ENCODE measurements around the gene CDC45. TPM values are rescaled to one million over a fixed set of nuclear protein-coding genes. Genes with fewer than 3 reads are reported as not detected.

Gene CDC45
- total RNA-seq, 1 donor, result 22.9 TPM

- no peak overlapping the region for H3K4me3 ChIP-seq (ENCODE audit: low read depth, low read length)
- DNase-seq (ENCODE audit: low read depth), result no peak
- TF ChIP-seq CTCF (IDR thresholded peaks at IDR 0.05; ENCODE audit: insufficient read depth, low read length), result no peak
Observed at GRCh38 chr22:19555651-19556050, 75.9 kb downstream of the CDC45 start.

GRCh38 chr22:19556963-19557545 lies 77.3 kb downstream of the CDC45 start:
- no peak overlapping the region for H3K4me3 ChIP-seq (ENCODE audit: low read depth, low read length)
- no peak for TF ChIP-seq CTCF (IDR thresholded peaks at IDR 0.05; ENCODE audit: insufficient read depth, low read length)
- no peak for DNase-seq (ENCODE audit: low read depth)

- no peak for DNase-seq (ENCODE audit: low read depth)
- TF ChIP-seq CTCF (IDR thresholded peaks at IDR 0.05; ENCODE audit: insufficient read depth, low read length), result no peak
- no peak overlapping the region for H3K4me3 ChIP-seq (ENCODE audit: low read depth, low read length)
Observed at GRCh38 chr22:19559324-19559811, 79.6 kb downstream of the CDC45 start.

- no peak for DNase-seq (ENCODE audit: low read depth)
- H3K4me3 ChIP-seq (ENCODE audit: low read depth, low read length), result no peak overlapping the region
- no peak for TF ChIP-seq CTCF (IDR thresholded peaks at IDR 0.05; ENCODE audit: insufficient read depth, low read length)
Observed at GRCh38 chr22:19559956-19560355, 80.2 kb downstream of the CDC45 start.

- no peak for DNase-seq (ENCODE audit: low read depth)
- no peak for TF ChIP-seq CTCF (IDR thresholded peaks at IDR 0.05; ENCODE audit: insufficient read depth, low read length)
- no peak overlapping the region for H3K4me3 ChIP-seq (ENCODE audit: low read depth, low read length)
Observed at GRCh38 chr22:19565382-19566278, 85.9 kb downstream of the CDC45 start.

- DNase-seq (ENCODE audit: low read depth), result no peak
- H3K4me3 ChIP-seq (ENCODE audit: low read depth, low read length), result no peak overlapping the region
- no peak for TF ChIP-seq CTCF (IDR thresholded peaks at IDR 0.05; ENCODE audit: insufficient read depth, low read length)
Observed at GRCh38 chr22:19566279-19567156, 86.8 kb downstream of the CDC45 start.
